ENCODE data around the gene GALNT7. TPM values are rescaled to one million over a fixed set of nuclear protein-coding genes. Genes with fewer than 3 reads are reported as not detected.

GALNT7 gene
- total RNA-seq, 2 donors from 2014 or later: 83.5 to 138 TPM

- Histone ChIP-seq H3K9me3 (no peaks in the 10 kb centered on the region), H3K27ac (no peak overlapping the region), H3K4me1 (no peaks in the 10 kb centered on the region), H3K4me3 (no peak overlapping the region), H3K36me3 (no peaks in the 10 kb centered on the region), H3K27me3 (no peaks in the 10 kb centered on the region), H3K9ac (ENCODE audit: low read depth in 2 of 2, low read length in 2 of 2) (no peak overlapping the region)
- intact Hi-C loops (cut with DNase I): no loop called here
- no peak for TF ChIP-seq CTCF (IDR thresholded peaks at IDR 0.05)
- DNase-seq: no peak
Measured at GRCh38 chr4:173337463-173337862, 168.9 kb downstream of the GALNT7 start.

- Histone ChIP-seq H3K27ac (no peak overlapping the region), H3K36me3 (no peaks in the 10 kb centered on the region), H3K9ac (ENCODE audit: low read depth in 2 of 2, low read length in 2 of 2) (no peak overlapping the region), H3K27me3 (no peaks in the 10 kb centered on the region), H3K4me1 (no peaks in the 10 kb centered on the region), H3K4me3 (no peak overlapping the region), H3K9me3 (no peaks in the 10 kb centered on the region)
- TF ChIP-seq CTCF (IDR thresholded peaks at IDR 0.05): no peak
- DNase-seq: no peak
- intact Hi-C loops (cut with DNase I): no loop called here
Measured at GRCh38 chr4:173343832-173344397, 175.3 kb downstream of the GALNT7 start.

- Histone ChIP-seq H3K4me3 (no peak overlapping the region), H3K27me3 (no peaks in the 10 kb centered on the region), H3K9me3 (no peaks in the 10 kb centered on the region), H3K9ac (ENCODE audit: low read depth in 2 of 2, low read length in 2 of 2) (no peak overlapping the region), H3K27ac (no peak overlapping the region), H3K36me3 (no peaks in the 10 kb centered on the region), H3K4me1 (no peaks in the 10 kb centered on the region)
- no peak for TF ChIP-seq CTCF (IDR thresholded peaks at IDR 0.05)
- DNase-seq: no peak
- intact Hi-C loops (cut with DNase I): no loop called here
Measured at GRCh38 chr4:173345648-173346047, 177.0 kb downstream of the GALNT7 start.

GRCh38 chr4:173346074-173346473 lies 177.5 kb downstream of the GALNT7 start:
- intact Hi-C loops (cut with DNase I): no loop called here
- no peaks in the 10 kb centered on the region for H3K4me1 ChIP-seq
- H3K9ac ChIP-seq (ENCODE audit: low read depth in 2 of 2, low read length in 2 of 2): no peak overlapping the region
- no peaks in the 10 kb centered on the region for H3K27me3 ChIP-seq
- no peaks in the 10 kb centered on the region for H3K36me3 ChIP-seq
- no peak overlapping the region for H3K27ac ChIP-seq
- no peak for DNase-seq
- no peak overlapping the region for H3K4me3 ChIP-seq
- TF ChIP-seq CTCF (IDR thresholded peaks at IDR 0.05): no peak
- H3K9me3 ChIP-seq: no peaks in the 10 kb centered on the region

GRCh38 chr4:173347467-173347866 lies 178.9 kb downstream of the GALNT7 start:
- intact Hi-C loops (cut with DNase I): no loop called here
- Histone ChIP-seq H3K4me1 (no peaks in the 10 kb centered on the region), H3K27ac (no peak overlapping the region), H3K9ac (ENCODE audit: low read depth in 2 of 2, low read length in 2 of 2) (no peak overlapping the region), H3K4me3 (no peak overlapping the region), H3K27me3 (no peaks in the 10 kb centered on the region), H3K9me3 (no peaks in the 10 kb centered on the region), H3K36me3 (no peaks in the 10 kb centered on the region)
- no peak for TF ChIP-seq CTCF (IDR thresholded peaks at IDR 0.05)
- DNase-seq: no peak

All from colonic mucosa (tissue), 4 donors.